ENCODE data around the gene ASB11. TPM values are rescaled to one million over a fixed set of nuclear protein-coding genes. Genes with fewer than 3 reads are reported as not detected.

ASB11 gene
- total and polyA plus RNA-seq, 2 experiments from 2014 or later, result not detected

- no peak for DNase-seq
- 9 to 25% methylated on average over 1 of the region's 1 CpG for WGBS, 2 experiments (ENCODE audit: low coverage in 1 of 2, low lambda C conversion rate in 2 of 2, missing lambda C conversion rate in 2 of 2)
- in situ Hi-C loops (cut with MboI), result loop anchor here (25.0 kb wide), 1 partner anchor 1148 kb away; no protein-coding TSS in a partner anchor
Observed at GRCh38 chrX:15235001-15235400, 80.4 kb downstream of the ASB11 start.

DNA sequence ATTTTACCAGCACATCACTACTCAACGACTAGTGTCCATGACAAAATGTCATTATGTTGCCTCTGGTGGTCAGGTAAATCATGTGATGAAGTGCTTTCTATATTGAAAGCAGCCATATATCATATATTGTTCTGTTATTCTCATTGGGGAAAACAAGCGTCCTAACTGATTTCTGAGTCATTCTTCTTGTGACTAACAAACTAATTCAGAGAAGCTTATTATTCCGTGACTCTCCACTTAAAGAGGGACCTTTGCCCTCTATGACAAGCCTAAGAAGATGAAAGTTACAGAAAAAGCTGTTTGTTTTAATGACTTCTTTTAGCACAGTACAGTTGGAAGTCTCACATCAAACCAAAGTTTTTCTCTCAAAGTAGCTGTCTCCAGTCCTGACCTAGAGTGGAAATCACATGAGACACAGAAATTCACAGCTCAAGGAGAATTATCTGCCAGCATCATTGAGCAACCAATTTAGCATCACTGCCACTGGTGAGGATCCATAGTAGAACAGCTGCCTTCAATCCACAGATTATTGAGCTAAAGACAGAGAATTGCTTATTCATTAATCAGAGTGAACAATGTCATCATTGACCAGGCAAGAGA is 81.9 kb downstream of the ASB11 start:
- H3K36me3 ChIP-seq (ENCODE audit: low read depth), result no peaks in the 10 kb centered on the region
- in situ Hi-C loops (cut with MboI), result loop anchor here (25.0 kb wide), 1 partner anchor 1146 kb away; no protein-coding TSS in a partner anchor
- DNase-seq, result peak; percentile 45

More at GRCh38 chrX:15235001-15235400, 80.4 kb downstream of the ASB11 start:
- no peak overlapping the region for H3K4me3 ChIP-seq
- H3K36me3 ChIP-seq (ENCODE audit: low read depth), result no peaks in the 10 kb centered on the region
- H3K4me1 ChIP-seq (ENCODE audit: insufficient read depth), result no peaks in the 10 kb centered on the region
- H3K27me3 ChIP-seq (replicated peaks; ENCODE audit: insufficient read depth), result no peaks in the 10 kb centered on the region
- no peak overlapping the region for H2AFZ ChIP-seq
- H4K20me1 ChIP-seq (ENCODE audit: insufficient read depth), result no peaks in the 10 kb centered on the region
- no peak overlapping the region for H3K4me2 ChIP-seq (ENCODE audit: unreplicated experiment)
- H3K9ac ChIP-seq, result no peak overlapping the region
- TF ChIP-seq EZH2phosphoT487 (IDR thresholded peaks at IDR 0.05; ENCODE audit: insufficient read depth, low read depth) (no peak), EZH2 (IDR thresholded peaks at IDR 0.05; ENCODE audit: insufficient read depth, poor library complexity, severe bottlenecking) (no peak)
- no peaks in the 10 kb centered on the region for H3K9me3 ChIP-seq (ENCODE audit: low read depth)
- no peaks in the 10 kb centered on the region for H3F3A ChIP-seq (ENCODE audit: insufficient read depth)
- H3K9me2 ChIP-seq (ENCODE audit: insufficient read depth), result no peaks in the 10 kb centered on the region
- H3K27ac ChIP-seq, result no peak overlapping the region
- H3K79me2 ChIP-seq (ENCODE audit: insufficient read depth), result no peaks in the 10 kb centered on the region

More for the DNA sequence above, 81.9 kb downstream of the ASB11 start:
- H3K9me3 ChIP-seq (ENCODE audit: low read depth), result no peaks in the 10 kb centered on the region
- TF ChIP-seq EZH2phosphoT487 (IDR thresholded peaks at IDR 0.05; ENCODE audit: insufficient read depth, low read depth) (no peak), EZH2 (IDR thresholded peaks at IDR 0.05; ENCODE audit: insufficient read depth, poor library complexity, severe bottlenecking) (no peak)
- no peak overlapping the region for H3K4me2 ChIP-seq (ENCODE audit: unreplicated experiment)
- H3K4me1 ChIP-seq (ENCODE audit: insufficient read depth), result no peaks in the 10 kb centered on the region
- no peak overlapping the region for H2AFZ ChIP-seq
- 0 to 5% methylated on average over 3 of the region's 3 CpGs for whole genome bisulfite sequencing, 2 experiments (ENCODE audit: low coverage in 1 of 2, low lambda C conversion rate in 2 of 2, missing lambda C conversion rate in 2 of 2)
- H3K27ac ChIP-seq, result no peak overlapping the region
- H3K9me2 ChIP-seq (ENCODE audit: insufficient read depth), result no peaks in the 10 kb centered on the region
- H3K79me2 ChIP-seq (ENCODE audit: insufficient read depth), result no peaks in the 10 kb centered on the region
- no peaks in the 10 kb centered on the region for H4K20me1 ChIP-seq (ENCODE audit: insufficient read depth)
- no peaks in the 10 kb centered on the region for H3F3A ChIP-seq (ENCODE audit: insufficient read depth)
- H3K27me3 ChIP-seq (replicated peaks; ENCODE audit: insufficient read depth), result no peaks in the 10 kb centered on the region
- H3K9ac ChIP-seq, result no peak overlapping the region
- no peak overlapping the region for H3K4me3 ChIP-seq

Other genes starting within 250 kb of the ASB11 start
- gene ASB9, start 45.6 kb downstream of the ASB11 start, total RNA-seq (2014; rRNA removed; shearing (Covaris generic)), result 0.97 TPM in 1 of 2 replicates, not detected in the other
- 0.43 TPM in 1 of 2 replicates, not detected in the other for gene ASB9, start 45.6 kb downstream of the ASB11 start, polyA plus RNA-seq (2016; fragmentation: Nextera tagmentation; extraction: Ambion mirVana)
- gene PIGA, start 19.9 kb upstream of the ASB11 start, total RNA-seq (2014; rRNA removed; shearing (Covaris generic)), result 8.9 and 19.0 TPM in 2 replicates
- gene PIGA, start 19.9 kb upstream of the ASB11 start, polyA plus RNA-seq (2016; fragmentation: Nextera tagmentation; extraction: Ambion mirVana), result 4.6 and 4.7 TPM in 2 replicates
- gene VEGFD, start 68.8 kb upstream of the ASB11 start, total RNA-seq (2014; rRNA removed; shearing (Covaris generic)), result not detected in 2 replicates
- not detected in 2 replicates for gene VEGFD, start 68.8 kb upstream of the ASB11 start, polyA plus RNA-seq (2016; fragmentation: Nextera tagmentation; extraction: Ambion mirVana)
- gene PIR, start 177.7 kb upstream of the ASB11 start, total RNA-seq (2014; rRNA removed; shearing (Covaris generic)), result 0.76 and 1.7 TPM in 2 replicates
- 5.7 and 5.9 TPM in 2 replicates for gene PIR, start 177.7 kb upstream of the ASB11 start, polyA plus RNA-seq (2016; fragmentation: Nextera tagmentation; extraction: Ambion mirVana)
- not detected in 2 replicates for gene BMX, start 185.2 kb upstream of the ASB11 start, total RNA-seq (2014; rRNA removed; shearing (Covaris generic))
- gene BMX, start 185.2 kb upstream of the ASB11 start, polyA plus RNA-seq (2016; fragmentation: Nextera tagmentation; extraction: Ambion mirVana), result not detected in 2 replicates

All from GM23248 (cell line).